H1 (cell line): Measurements from ENCODE around the gene ANP32B. TPM values are rescaled to one million over a fixed set of nuclear protein-coding genes. Genes with fewer than 3 reads are reported as not detected.

Source experiments
- CTCF ChIA-PET: fragments of 300-600 bp; sonication (Branson Sonifier 250); formaldehyde crosslinking; loops from one replicate; lab custom pipeline; 2021; ENCODE audit not compliant: partially characterized antibody; lab: Charles Lee
- POLR2A ChIA-PET: fragments of 300-600 bp; sonication (Branson Sonifier 250); formaldehyde crosslinking; loops from one replicate; lab custom pipeline; 2021; ENCODE audit warnings: inconsistent platforms; ENCODE audit not compliant: partially characterized antibody; lab: Charles Lee
- DNase-seq, 2 experiments: peaks; one replicate each; pipeline versions ENCODE4 v3.0.0 to v3.0.0-alpha.2; 2010 to 2022; ENCODE audit warnings: low spot score in 2 of 2, low read depth in 1 of 2, mixed read lengths in 1 of 2
- FAIRE-seq: peaks from 2 replicates; lab custom pipeline; 2011; peaks lifted over from hg19 to GRCh38; lab: Jason Lieb, UNC
- H2AFZ ChIP-seq: 2 replicates; pipeline ENCODE4 v1.8.1; 2012; ENCODE audit warnings: low read length, inconsistent platforms
- H2AK5ac ChIP-seq: 2 replicates; pipeline ENCODE4 v1.6.1; 2013; ENCODE audit warnings: low read depth, low read length
- H2BK120ac ChIP-seq: replicated peaks from 2 replicates; pipeline ENCODE3; 2013; ENCODE audit warnings: low read depth, low read length, inconsistent platforms
- H2BK12ac ChIP-seq: 2 replicates; pipeline ENCODE4 v1.6.1; 2013; ENCODE audit warnings: low read depth, low read length
- H2BK15ac ChIP-seq: 2 replicates; pipeline ENCODE4 v1.6.1; 2013; ENCODE audit warnings: low read length
- H2BK20ac ChIP-seq: 2 replicates; pipeline ENCODE4 v1.6.1; 2013; ENCODE audit warnings: low read length
- H2BK5ac ChIP-seq: 2 replicates; pipeline ENCODE4 v1.6.1; 2013; ENCODE audit warnings: low read depth, low read length
- H3K14ac ChIP-seq: 2 replicates; pipeline ENCODE4 v1.6.1; 2013; ENCODE audit warnings: inconsistent platforms; ENCODE audit not compliant: insufficient read length
- H3K18ac ChIP-seq: 2 replicates; pipeline ENCODE4 v1.6.1; 2013; ENCODE audit warnings: low read length; ENCODE audit errors: extremely low read depth
- H3K23ac ChIP-seq: 2 replicates; pipeline ENCODE4 v1.6.1; 2013; ENCODE audit warnings: inconsistent platforms; ENCODE audit not compliant: insufficient read length
- H3K23me2 ChIP-seq: 2 replicates; pipeline ENCODE4 v1.6.1; 2013; ENCODE audit warnings: low read depth, low read length
- H3K27ac ChIP-seq: 2 replicates; pipeline ENCODE4 v1.6.1; 2011; ENCODE audit warnings: low read depth, low read length, inconsistent platforms
- H3K27me3 ChIP-seq, 4 experiments: replicated peaks in 1 of 4; 1 replicate in 1 of 4; 2 replicates in 3 of 4; pipeline versions ENCODE4 v1.6.1 to v1.8.1; 2011 to 2013; ENCODE audit warnings: low read length in 3 of 4, mild to moderate bottlenecking in 3 of 4, inconsistent platforms in 2 of 4, mixed read lengths in 2 of 4, moderate library complexity in 1 of 4; ENCODE audit not compliant: control insufficient read depth in 3 of 4, insufficient read depth in 3 of 4; ENCODE audit errors: extremely low read depth in 1 of 4
- H3K36me3 ChIP-seq, 4 experiments: 2 replicates each; pipeline versions ENCODE4 v1.6.1 to v1.8.1; 2011 to 2013; ENCODE audit warnings: mild to moderate bottlenecking in 4 of 4, low read length in 3 of 4, moderate library complexity in 2 of 4, control low read depth in 1 of 4, inconsistent platforms in 1 of 4; ENCODE audit not compliant: insufficient read depth in 4 of 4, control insufficient read depth in 2 of 4
- H3K4ac ChIP-seq: replicated peaks from 2 replicates; pipeline ENCODE3; 2013; ENCODE audit warnings: low read length, low read depth, mixed read lengths, inconsistent platforms; ENCODE audit not compliant: insufficient read length
- H3K4me1 ChIP-seq, 4 experiments: replicated peaks in 1 of 4; 1 replicate in 1 of 4; 2 replicates in 3 of 4; pipeline versions ENCODE4 v1.6.1 to v1.8.1; 2011 to 2013; ENCODE audit warnings: low read length in 3 of 4, inconsistent platforms in 2 of 4, mixed read lengths in 1 of 4; ENCODE audit not compliant: insufficient read depth in 4 of 4, control insufficient read depth in 3 of 4
- H3K4me2 ChIP-seq, 2 experiments: 2 replicates each; pipeline versions ENCODE4 v1.6.1 to v1.8.1; 2011 to 2013; ENCODE audit warnings: low read depth in 2 of 2, low read length in 2 of 2, control low read depth in 1 of 2, inconsistent platforms in 1 of 2, mild to moderate bottlenecking in 1 of 2; ENCODE audit not compliant: insufficient read depth in 1 of 2
- H3K4me3 ChIP-seq, 4 experiments: fragments of 200-600, 300-600 bp in 1 of 4; sonication (generic), shearing (Covaris generic), sonication (Bioruptor Twin) in 1 of 4; 2 replicates each; pipeline versions ENCODE4 v1.5.1 to v1.8.1; 2011 to 2016; ENCODE audit warnings: low read length in 4 of 4, low read depth in 3 of 4, control low read depth in 2 of 4, inconsistent platforms in 2 of 4, mild to moderate bottlenecking in 2 of 4, mixed read lengths in 1 of 4, moderate library complexity in 1 of 4; ENCODE audit not compliant: insufficient read depth in 2 of 4; ENCODE audit errors: extremely low read depth in 1 of 4
- H3K56ac ChIP-seq: replicated peaks from 2 replicates; pipeline ENCODE3; 2013; ENCODE audit warnings: low read depth, mild to moderate bottlenecking, mixed read lengths, low read length, inconsistent platforms; ENCODE audit not compliant: insufficient read length
- H3K79me1 ChIP-seq: 2 replicates; pipeline ENCODE4 v1.6.1; 2013; ENCODE audit warnings: low read depth, low read length, control low read depth
- H3K79me2 ChIP-seq, 2 experiments: 2 replicates each; pipeline versions ENCODE4 v1.6.1 to v1.8.1; 2012 to 2013; ENCODE audit warnings: low read length in 2 of 2, mild to moderate bottlenecking in 2 of 2, inconsistent platforms in 1 of 2; ENCODE audit not compliant: insufficient read depth in 2 of 2, control insufficient read depth in 1 of 2
- H3K9ac ChIP-seq, 4 experiments: replicated peaks in 1 of 4; 1 replicate in 1 of 4; 2 replicates in 3 of 4; pipeline versions ENCODE4 v1.6.1 to v1.8.1; 2011 to 2013; ENCODE audit warnings: low read depth in 3 of 4, low read length in 3 of 4, control low read depth in 2 of 4, mild to moderate bottlenecking in 2 of 4, moderate library complexity in 2 of 4, inconsistent platforms in 1 of 4; ENCODE audit errors: extremely low read depth in 1 of 4
- H3K9me3 ChIP-seq, 2 experiments: 2 replicates each; pipeline versions ENCODE4 v1.6.1 to v1.8.1; 2012 to 2013; ENCODE audit warnings: mild to moderate bottlenecking in 2 of 2, moderate library complexity in 2 of 2, control low read depth in 1 of 2, inconsistent platforms in 1 of 2, low read depth in 1 of 2, low read length in 1 of 2, mixed read lengths in 1 of 2; ENCODE audit not compliant: insufficient read depth in 2 of 2
- H4K20me1 ChIP-seq, 2 experiments: replicated peaks in 1 of 2; 2 replicates each; pipeline versions ENCODE3 to v1.8.1; 2011 to 2013; ENCODE audit warnings: inconsistent platforms in 2 of 2, low read length in 2 of 2, mild to moderate bottlenecking in 1 of 2; ENCODE audit not compliant: insufficient read depth in 2 of 2, control insufficient read depth in 1 of 2
- H4K5ac ChIP-seq: 2 replicates; pipeline ENCODE4 v1.6.1; 2013; ENCODE audit warnings: low read length, low read depth, mixed read lengths, inconsistent platforms; ENCODE audit not compliant: insufficient read length
- H4K8ac ChIP-seq: 2 replicates; pipeline ENCODE4 v1.8.0; 2013; ENCODE audit warnings: mild to moderate bottlenecking, moderate library complexity, low read length, inconsistent platforms; ENCODE audit not compliant: insufficient read depth; ENCODE audit errors: extremely low read depth
- H4K91ac ChIP-seq: replicated peaks from 2 replicates; pipeline ENCODE3; 2013; ENCODE audit warnings: low read length, mixed read lengths, inconsistent platforms; ENCODE audit not compliant: insufficient read length
- ATF3 ChIP-seq: IDR thresholded peaks from 2 replicates; pipeline ENCODE4 v1.6.1; 2011; ENCODE audit warnings: low read depth, mild to moderate bottlenecking, low read length; ENCODE audit not compliant: insufficient read depth
- CTBP2 ChIP-seq: IDR thresholded peaks from 2 replicates; pipeline ENCODE4 v1.7.0; 2011; ENCODE audit warnings: borderline replicate concordance, mild to moderate bottlenecking, moderate library complexity, mixed read lengths, low read length; ENCODE audit not compliant: insufficient read depth, insufficient read length
- GTF2F1 ChIP-seq: IDR thresholded peaks from 2 replicates; pipeline ENCODE4 v1.6.1; 2012; ENCODE audit warnings: low read depth, low read length, improper control_type of control experiment, borderline replicate concordance
- NANOG ChIP-seq: IDR thresholded peaks from 2 replicates; pipeline ENCODE4 v1.6.1; 2011; ENCODE audit warnings: low read length, low read depth, mild to moderate bottlenecking, inconsistent platforms; ENCODE audit not compliant: insufficient read depth, poor library complexity, severe bottlenecking
- POLR2AphosphoS5 ChIP-seq: IDR thresholded peaks from 2 replicates; pipeline ENCODE4 v1.6.1; 2011; ENCODE audit warnings: low read depth, low read length
- SIX5 ChIP-seq: IDR thresholded peaks from 2 replicates; pipeline ENCODE4 v1.6.1; 2011; ENCODE audit warnings: mild to moderate bottlenecking, low read depth, low read length
- SP1 ChIP-seq: IDR thresholded peaks from 2 replicates; pipeline ENCODE4 v1.6.1; 2011; ENCODE audit warnings: low read depth, low read length
- TAF1 ChIP-seq: IDR thresholded peaks from 2 replicates; pipeline ENCODE4 v1.6.1; 2011; ENCODE audit warnings: mild to moderate bottlenecking, low read depth, low read length
- WGBS, 2 experiments: shearing (Covaris generic) in 1 of 2; methylation state at CpG; one replicate each; pipeline versions ENCODE4 v1.1.6 to v1.1.7; 2013 to 2015; ENCODE audit warnings: low lambda C conversion rate in 2 of 2, mixed read lengths in 2 of 2, inconsistent platforms in 1 of 2, low coverage in 1 of 2, missing lambda C conversion rate in 1 of 2; ENCODE audit not compliant: insufficient replicate concordance in 2 of 2, insufficient coverage in 1 of 2, insufficient read length in 1 of 2; ENCODE audit errors: extremely low coverage in 1 of 2, missing lambda C conversion rate in 1 of 2; 5-methylcytosine and 5-hydroxymethylcytosine counted together
- polyA plus RNA-seq, 7 experiments: library from polyadenylated mRNA; depleted of rRNA in 3 of 7; stranded (reverse) in 5 of 7; unstranded in 2 of 7; fragments of >200 nt in 5 of 7; fragments of 200-250 nt in 2 of 7; gene quantifications; 1 replicate in 5 of 7; 2 replicates in 1 of 7; 4 replicates in 1 of 7; pipeline versions ENCODE4 v1.2.1 to v1.2.3, GENCODE V29; 2011 to 2013; ENCODE audit warnings: missing spikeins in 2 of 7, mixed read lengths in 2 of 7
- total RNA-seq: library from RNA; stranded (reverse); fragmentation: NEBNext Ultra II Directional; extraction: Animal tissue kit (Norgen Biotek cat#: 25700); gene quantifications from 2 replicates; pipeline ENCODE4 v1.2.1, GENCODE V29; 2021

ANP32B gene
- total and polyA plus RNA-seq, 2 of the 8 experiments (the other 6 are each of a cell fraction or from before 2014, with no cell fraction given): 7.6 to 88.1 TPM

GRCh38 chr9:98049288-98050072 lies 66.3 kb downstream of the ANP32B start:
- Histone ChIP-seq H2BK120ac (no peak overlapping the region), H4K91ac (no peak overlapping the region), H3K4me3 (no peak overlapping the region), H3K23ac (no peak overlapping the region), H4K8ac (no peak overlapping the region), H2AK5ac (no peak overlapping the region), H3K23me2 (no peaks in the 10 kb centered on the region), H3K79me1 (no peaks in the 10 kb centered on the region), H3K56ac (no peak overlapping the region), H3K27me3 (peaks cover 0 to 3% (median 0%) of the 10 kb centered on the region in 4 experiments; a peak in 2 of 7 replicates), H2BK5ac (no peak overlapping the region), H3K4me2 (no peak overlapping the region), H4K5ac (no peak overlapping the region), H3K9me3 (0 out of 4 replicates have a peak, but pooled peaks cover 0 to 2% of the 10 kb centered on the region in 2 experiments), H3K18ac (no peak overlapping the region), H2BK12ac (no peak overlapping the region), H2BK15ac (no peak overlapping the region), H3K9ac (no peak overlapping the region), H3K27ac (no peak overlapping the region), H2AFZ (no peak overlapping the region), H4K20me1 (no peaks in the 10 kb centered on the region), H3K36me3 (no peaks in the 10 kb centered on the region), H3K14ac (no peak overlapping the region), H3K79me2 (no peaks in the 10 kb centered on the region), H2BK20ac (no peak overlapping the region), H3K4me1 (no peaks in the 10 kb centered on the region), H3K4ac (no peak overlapping the region)
- DNase-seq (no peak), FAIRE-seq (no peak)
- ChIA-PET POLR2A (interaction anchor here (0.6 kb wide), 1 partner anchor 41 kb away, joined by 3 read pairs; no protein-coding TSS in a partner anchor), CTCF (interaction anchor here (0.6 to 1.6 kb wide), 2 partner anchors 37 to 126 kb away, joined by 3 read pairs; no protein-coding TSS in a partner anchor)
- no peak for TF ChIP-seq GTF2F1
- no peak for TF ChIP-seq TAF1
- TF ChIP-seq POLR2AphosphoS5: no peak
- TF ChIP-seq SP1: no peak
- TF ChIP-seq SIX5: no peak
- no peak for TF ChIP-seq CTBP2
- no peak for TF ChIP-seq ATF3
- TF ChIP-seq NANOG: no peak
- WGBS, 2 experiments: 79% methylated on average over 1 of the region's 1 CpG; no CpG with 5 or more reads in 1 of the 2 experiments
